NCI-H748 (cell line): ENCODE data around the gene CLIC1.
"Not testable (repeated sequence)": the region's sequence is repeated elsewhere in the genome, so short reads cannot be mapped to it uniquely, and the experiment has no call there.

Source experiments
- DNase-seq: peaks from one replicate; lab custom pipeline; 2025; ENCODE audit not compliant: unreplicated experiment; lab: John Stamatoyannopoulos, UW

Gene CLIC1

GRCh38 chr6:31723980-31724691 lies 12.2 kb downstream of the CLIC1 start:
- DNase-seq, result no peak

- no peak for DNase-seq
Observed at GRCh38 chr6:31723245-31723979, 12.9 kb downstream of the CLIC1 start, which contains the start of gene MPIG6B. Gene MPIG6B, plus strand, starts transcription at chr6:31723373. Its CDS starts 11 bp downstream, at chr6:31723384.

- no peak for DNase-seq
Observed at GRCh38 chr6:31722173-31722572, 14.2 kb downstream of the CLIC1 start.

GRCh38 chr6:31721351-31722020 lies 14.8 kb downstream of the CLIC1 start, which contains the start of gene LY6G6C:
Gene LY6G6C, minus strand, starts transcription at chr6:31721746. Its CDS starts 67 bp downstream, at chr6:31721679.
- no peak for DNase-seq

GRCh38 chr6:31720196-31720770 lies 16.0 kb downstream of the CLIC1 start:
- no peak for DNase-seq

- no peak for DNase-seq
Observed at GRCh38 chr6:31719001-31719400, 17.3 kb downstream of the CLIC1 start.

GRCh38 chr6:31718265-31718664 lies 18.1 kb downstream of the CLIC1 start:
- DNase-seq, result peak; percentile 96

GRCh38 chr6:31717499-31718222 lies 18.7 kb downstream of the CLIC1 start:
- DNase-seq, result peak; percentile 54

GRCh38 chr6:31715022-31715958 lies 21.0 kb downstream of the CLIC1 start, which contains the start of gene LY6G6D:
Gene LY6G6D, plus strand, starts transcription at chr6:31715348. Its CDS starts 8 bp downstream, at chr6:31715356.
- DNase-seq, result no peak

GRCh38 chr6:31713991-31714684 lies 22.2 kb downstream of the CLIC1 start:
- peak; percentile 96 for DNase-seq

- DNase-seq, result no peak
Observed at GRCh38 chr6:31713465-31713864, 22.9 kb downstream of the CLIC1 start.

GRCh38 chr6:31712296-31712695 lies 24.0 kb downstream of the CLIC1 start:
- no peak for DNase-seq

- peak; percentile 27 for DNase-seq
Observed at GRCh38 chr6:31711233-31711632, 25.1 kb downstream of the CLIC1 start.

GRCh38 chr6:31710523-31711219 lies 25.7 kb downstream of the CLIC1 start:
- DNase-seq, result no peak

GRCh38 chr6:31709157-31709556 lies 27.2 kb downstream of the CLIC1 start:
- DNase-seq, result not testable (repeated sequence)

- DNase-seq, result no peak
Observed at GRCh38 chr6:31708224-31708623, 28.1 kb downstream of the CLIC1 start.

- no peak for DNase-seq
Observed at GRCh38 chr6:31707701-31708100, 28.6 kb downstream of the CLIC1 start.

GRCh38 chr6:31706599-31706998 lies 29.7 kb downstream of the CLIC1 start, which contains the start of gene LY6G6F:
Gene LY6G6F, plus strand, starts transcription at chr6:31706866. Its CDS starts 41 bp downstream, at chr6:31706907.
- DNase-seq, result no peak
